GM21360 (cell line): ENCODE measurements around the gene PKHD1.

Source experiments
- ATAC-seq: cut with Tn5 transposase; IDR thresholded peaks from one replicate; pipeline ENCODE4 v1.9.1; 2021; ENCODE audit warnings: mild to moderate bottlenecking, moderate library complexity; ENCODE audit not compliant: unreplicated experiment

PKHD1 gene

GRCh38 chr6:51813904-51814303, 273.5 kb downstream of the PKHD1 start:
- ATAC-seq: no peak

GRCh38 chr6:51812231-51812630, 275.2 kb downstream of the PKHD1 start:
- ATAC-seq: no peak

GRCh38 chr6:51805517-51805916, 281.9 kb downstream of the PKHD1 start:
- peak; percentile 89 for ATAC-seq

- no peak for ATAC-seq
These were observed 286.8 kb downstream of the PKHD1 start for GRCh38 chr6:51800603-51801002.

- no peak for ATAC-seq
These were observed 294.0 kb downstream of the PKHD1 start for GRCh38 chr6:51793393-51793792.

GRCh38 chr6:51792273-51793030, 295.0 kb downstream of the PKHD1 start:
- ATAC-seq: no peak

GRCh38 chr6:51790946-51791345, 296.5 kb downstream of the PKHD1 start:
- no peak for ATAC-seq

- no peak for ATAC-seq
These were observed 299.3 kb downstream of the PKHD1 start for GRCh38 chr6:51788121-51788520.

GRCh38 chr6:51778666-51779065, 308.7 kb downstream of the PKHD1 start:
- ATAC-seq: no peak

GRCh38 chr6:51777618-51778017, 309.8 kb downstream of the PKHD1 start:
- ATAC-seq: no peak

GRCh38 chr6:51775942-51776860, 311.2 kb downstream of the PKHD1 start:
- ATAC-seq: no peak

- no peak for ATAC-seq
These were observed 319.3 kb downstream of the PKHD1 start for GRCh38 chr6:51768087-51768486.

GRCh38 chr6:51765230-51765629, 322.2 kb downstream of the PKHD1 start:
- no peak for ATAC-seq

- ATAC-seq: peak; percentile 54
These were observed 333.8 kb downstream of the PKHD1 start for GRCh38 chr6:51753635-51754034.

GRCh38 chr6:51743999-51744398, 343.4 kb downstream of the PKHD1 start:
- no peak for ATAC-seq

GRCh38 chr6:51740658-51741057, 346.8 kb downstream of the PKHD1 start:
- ATAC-seq: no peak

- ATAC-seq: no peak
These were observed 348.8 kb downstream of the PKHD1 start for GRCh38 chr6:51738614-51739013.

GRCh38 chr6:51737580-51738360, 349.6 kb downstream of the PKHD1 start:
- no peak for ATAC-seq

GRCh38 chr6:51725155-51725554, 362.3 kb downstream of the PKHD1 start:
- ATAC-seq: no peak

- no peak for ATAC-seq
These were observed 367.1 kb downstream of the PKHD1 start for GRCh38 chr6:51720327-51720726.

- no peak for ATAC-seq
These were observed 368.1 kb downstream of the PKHD1 start for GRCh38 chr6:51719297-51719696.
